Astrocyte of the cerebellum (primary cell): ENCODE results near the gene PHKG2.

Experiments used
- DNase-seq: peaks from one replicate; pipeline ENCODE4 v3.0.0-alpha.2; 2011; ENCODE audit warnings: low read depth
- H3K4me3 ChIP-seq: 2 replicates; pipeline ENCODE4 v1.5.1; 2011; ENCODE audit warnings: mild to moderate bottlenecking, low read depth, low read length, moderate library complexity
- CTCF ChIP-seq: IDR thresholded peaks from 2 replicates; pipeline ENCODE4 v1.5.1; 2012; ENCODE audit warnings: low read length, low read depth, moderate library complexity, mild to moderate bottlenecking; ENCODE audit errors: missing control alignments
- in situ Hi-C: cut with HindIII; loops from 2 replicates; pipeline ENCODE4 v1.10.0; 2017; ENCODE audit warnings: low sequenced_read_pairs

PHKG2 gene

DNA sequence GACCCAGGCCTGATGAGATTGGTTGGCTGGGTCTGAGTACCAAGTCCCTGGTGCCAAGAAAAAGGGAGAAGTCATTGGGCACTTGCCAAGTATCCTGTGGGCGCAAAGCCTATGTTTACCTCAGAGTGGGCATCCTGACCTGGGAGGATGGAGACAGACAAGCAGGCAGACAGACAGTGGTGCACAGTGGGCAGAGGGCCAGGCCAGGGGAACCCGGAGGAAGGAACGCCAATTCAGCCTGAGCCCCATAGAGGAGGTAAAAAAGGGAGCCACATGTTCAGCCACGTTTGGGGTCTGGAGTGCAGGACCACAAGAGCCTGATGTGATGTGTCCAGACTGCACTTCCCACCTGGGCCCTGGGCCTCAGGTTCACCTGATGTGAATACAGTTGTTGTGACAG is 5.4 kb downstream of the PHKG2 start:
- in situ Hi-C loops, result loop anchor here (5.0 kb wide), 1 partner anchor 61 kb away; no protein-coding TSS in a partner anchor
- H3K4me3 ChIP-seq, result no peak overlapping the region
- no peak for DNase-seq
- TF ChIP-seq CTCF, result no peak

DNA sequence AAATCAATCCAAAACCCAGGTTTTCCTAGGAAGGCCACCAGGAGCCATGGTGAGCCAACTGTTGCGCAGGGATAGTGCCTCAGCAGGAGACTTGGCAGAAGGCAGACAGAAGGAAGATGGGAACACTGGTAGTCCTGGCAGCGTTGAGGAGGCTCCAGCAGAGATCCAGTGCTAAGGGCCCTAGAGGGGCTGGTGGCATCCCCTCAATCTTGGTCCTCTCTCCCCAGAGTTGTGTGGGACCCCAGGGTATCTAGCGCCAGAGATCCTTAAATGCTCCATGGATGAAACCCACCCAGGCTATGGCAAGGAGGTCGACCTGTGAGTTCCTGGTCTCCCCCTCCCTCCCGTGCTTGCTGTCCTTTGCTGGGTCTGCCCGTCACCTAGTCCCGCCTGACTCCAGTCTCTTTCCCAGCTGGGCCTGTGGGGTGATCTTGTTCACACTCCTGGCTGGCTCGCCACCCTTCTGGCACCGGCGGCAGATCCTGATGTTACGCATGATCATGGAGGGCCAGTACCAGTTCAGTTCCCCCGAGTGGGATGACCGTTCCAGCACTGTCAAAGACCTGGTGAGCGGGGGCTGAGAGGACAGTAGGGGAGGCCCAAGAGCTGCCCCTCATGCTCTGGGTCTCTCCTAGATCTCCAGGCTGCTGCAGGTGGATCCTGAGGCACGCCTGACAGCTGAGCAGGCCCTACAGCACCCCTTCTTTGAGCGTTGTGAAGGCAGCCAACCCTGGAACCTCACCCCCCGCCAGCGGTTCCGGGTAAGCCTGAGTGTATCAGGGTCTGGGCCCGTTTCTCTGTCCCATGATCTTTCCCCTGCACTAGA is 7.9 kb downstream of the PHKG2 start:
- DNase-seq, result no peak
- no peak overlapping the region for H3K4me3 ChIP-seq
- in situ Hi-C loops, result no loop called here
- TF ChIP-seq CTCF, result no peak

- no peak for DNase-seq
- TF ChIP-seq CTCF, result no peak
- in situ Hi-C loops, result no loop called here
- no peak overlapping the region for H3K4me3 ChIP-seq
These were observed 8.5 kb downstream of the PHKG2 start for GRCh38 chr16:30756781-30757100.

DNA sequence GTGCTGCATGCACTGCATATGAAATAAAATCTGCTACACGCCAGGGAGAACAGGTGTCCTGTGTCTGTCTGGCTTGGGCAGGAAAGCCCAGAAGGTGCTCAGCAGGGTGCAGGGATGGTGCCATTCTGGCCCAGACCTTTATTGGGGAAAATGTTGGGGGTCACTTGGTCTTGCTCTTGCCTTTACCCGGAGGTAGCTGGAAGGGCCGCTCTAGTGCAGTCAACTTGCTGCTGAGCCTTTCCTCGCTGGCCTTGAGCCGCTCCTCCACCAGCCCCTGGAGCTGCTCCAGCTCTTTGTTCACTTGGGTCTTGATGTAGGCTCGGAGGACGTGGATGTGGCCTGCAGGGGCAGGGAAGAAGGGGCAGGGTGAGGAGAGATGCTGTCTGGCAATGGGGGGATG is 9.1 kb downstream of the PHKG2 start:
- in situ Hi-C loops, result no loop called here
- TF ChIP-seq CTCF, result no peak
- no peak for DNase-seq
- no peak overlapping the region for H3K4me3 ChIP-seq

DNA sequence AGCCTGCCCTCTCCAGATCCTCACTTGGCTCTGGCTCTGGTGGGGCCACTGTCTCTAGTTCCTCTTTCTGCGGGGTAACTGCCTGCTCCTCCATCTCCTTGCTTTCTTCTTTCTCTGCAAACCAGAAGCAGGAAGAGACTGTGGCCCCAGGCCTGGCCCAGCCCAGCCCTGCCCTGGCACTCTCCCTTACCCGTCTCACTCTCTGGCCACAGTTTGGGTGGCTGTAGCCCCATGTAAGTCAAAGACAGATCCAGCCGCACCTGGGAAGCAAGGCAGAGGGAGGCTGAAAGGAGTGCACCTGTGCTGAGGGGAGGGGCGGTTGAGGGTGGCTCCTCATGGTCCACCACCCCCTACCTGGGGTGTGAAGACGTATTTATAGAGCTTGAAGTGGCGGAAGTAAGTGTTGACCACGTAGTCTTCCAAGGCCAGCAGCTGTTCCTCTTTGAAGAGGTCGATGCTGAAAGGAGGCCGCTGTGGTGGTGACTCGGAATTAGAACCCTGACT is 10.8 kb downstream of the PHKG2 start:
- no peak for TF ChIP-seq CTCF
- no peak overlapping the region for H3K4me3 ChIP-seq
- no peak for DNase-seq
- in situ Hi-C loops, result no loop called here

- in situ Hi-C loops, result no loop called here
- no peak for TF ChIP-seq CTCF
- no peak for DNase-seq
- H3K4me3 ChIP-seq, result no peak overlapping the region
These were observed 11.9 kb downstream of the PHKG2 start for GRCh38 chr16:30760001-30760559.
